Endothelial cell (in vitro differentiated cells): ENCODE measurements around the gene UBE2Q1. TPM values are rescaled to one million over a fixed set of nuclear protein-coding genes. Genes with fewer than 3 reads are reported as not detected.

Source experiments
- DNase-seq: peaks from one replicate; pipeline ENCODE4 v3.0.0; 2021; ENCODE audit warnings: low spot score
- H3K27ac Mint-ChIP-seq: one replicate; pipeline ENCODE4 v1.8.0; 2021; ENCODE audit warnings: mixed read lengths, inconsistent platforms; ENCODE audit not compliant: unreplicated experiment
- H3K27me3 Mint-ChIP-seq: one replicate; pipeline ENCODE4 v1.8.0; 2021; ENCODE audit warnings: mild to moderate bottlenecking, moderate library complexity, mixed read lengths, inconsistent platforms; ENCODE audit not compliant: unreplicated experiment
- H3K36me3 Mint-ChIP-seq: one replicate; pipeline ENCODE4 v1.8.0; 2021; ENCODE audit warnings: mild to moderate bottlenecking, low read depth, mixed read lengths, inconsistent platforms; ENCODE audit not compliant: unreplicated experiment
- H3K4me1 Mint-ChIP-seq: one replicate; pipeline ENCODE4 v1.8.0; 2021; ENCODE audit warnings: mild to moderate bottlenecking, mixed read lengths, inconsistent platforms; ENCODE audit not compliant: unreplicated experiment
- H3K4me3 Mint-ChIP-seq: one replicate; pipeline ENCODE4 v1.8.0; 2021; ENCODE audit warnings: mild to moderate bottlenecking, mixed read lengths, inconsistent platforms; ENCODE audit not compliant: unreplicated experiment
- H3K9me3 Mint-ChIP-seq: one replicate; pipeline ENCODE4 v1.8.0; 2021; ENCODE audit warnings: mixed read lengths, inconsistent platforms; ENCODE audit not compliant: unreplicated experiment
- CTCF ChIP-seq: fragments of 200-600 bp; sonication (generic); IDR thresholded peaks from one replicate; pipeline ENCODE4 v1.5.0; 2021; ENCODE audit warnings: antibody characterized with exemption; ENCODE audit not compliant: unreplicated experiment
- total RNA-seq: library from RNA; stranded (reverse); fragmentation: NEBNext Ultra II Directional; extraction: Animal tissue kit (Norgen Biotek cat#: 25700); gene quantifications from one replicate; pipeline ENCODE4 v1.2.1, GENCODE V29; 2021; ENCODE audit not compliant: unreplicated experiment

UBE2Q1 gene
- total RNA-seq, 1 donor from 2014 or later: 73.9 TPM

- no peaks in the 10 kb centered on the region for H3K9me3 Mint-ChIP-seq
- no peak overlapping the region for H3K4me3 Mint-ChIP-seq
- no peak for DNase-seq
- H3K36me3 Mint-ChIP-seq: peaks cover 43% of the 10 kb centered on the region
- no peak for TF ChIP-seq CTCF
- H3K4me1 Mint-ChIP-seq: peaks cover 29% of the 10 kb centered on the region
- H3K27ac Mint-ChIP-seq: no peak overlapping the region
- peaks cover 4% of the 10 kb centered on the region for H3K27me3 Mint-ChIP-seq
These were observed 40.8 kb downstream of the UBE2Q1 start for GRCh38 chr1:154517661-154518060.

GRCh38 chr1:154514066-154514553 is 44.4 kb downstream of the UBE2Q1 start:
- peaks cover under 1% of the 10 kb centered on the region for H3K4me1 Mint-ChIP-seq
- peaks cover 42% of the 10 kb centered on the region for H3K36me3 Mint-ChIP-seq
- TF ChIP-seq CTCF: no peak
- H3K4me3 Mint-ChIP-seq: peak overlapping the region; percentile 52
- peaks cover 7% of the 10 kb centered on the region for H3K27me3 Mint-ChIP-seq
- DNase-seq: no peak
- H3K9me3 Mint-ChIP-seq: no peaks in the 10 kb centered on the region
- H3K27ac Mint-ChIP-seq: peak overlapping the region; percentile 24

- no peak overlapping the region for H3K27ac Mint-ChIP-seq
- DNase-seq: no peak
- TF ChIP-seq CTCF: no peak
- H3K4me3 Mint-ChIP-seq: no peak overlapping the region
- peaks cover under 1% of the 10 kb centered on the region for H3K4me1 Mint-ChIP-seq
- H3K36me3 Mint-ChIP-seq: peaks cover 45% of the 10 kb centered on the region
- no peaks in the 10 kb centered on the region for H3K9me3 Mint-ChIP-seq
- peaks cover 7% of the 10 kb centered on the region for H3K27me3 Mint-ChIP-seq
These were observed 45.7 kb downstream of the UBE2Q1 start for GRCh38 chr1:154512760-154513159.

- H3K4me1 Mint-ChIP-seq: peaks cover 42% of the 10 kb centered on the region
- H3K4me3 Mint-ChIP-seq: peak overlapping the region; percentile 84
- no peak for DNase-seq
- no peaks in the 10 kb centered on the region for H3K9me3 Mint-ChIP-seq
- peaks cover 34% of the 10 kb centered on the region for H3K36me3 Mint-ChIP-seq
- H3K27me3 Mint-ChIP-seq: peaks cover 7% of the 10 kb centered on the region
- TF ChIP-seq CTCF: no peak
- peak overlapping the region; percentile 57 for H3K27ac Mint-ChIP-seq
These were observed 54.6 kb downstream of the UBE2Q1 start for GRCh38 chr1:154503898-154504297.

- DNase-seq: no peak
- TF ChIP-seq CTCF: no peak
- Mint-ChIP-seq H3K4me1 (peaks cover 50% of the 10 kb centered on the region), H3K4me3 (peak overlapping the region; percentile 83), H3K9me3 (no peaks in the 10 kb centered on the region), H3K36me3 (peaks cover 33% of the 10 kb centered on the region), H3K27ac (no peak overlapping the region), H3K27me3 (peaks cover 7% of the 10 kb centered on the region)
These were observed 55.7 kb downstream of the UBE2Q1 start for GRCh38 chr1:154502744-154503115.
